GM21360 (cell line): Measurements from ENCODE around the gene SEZ6L.

Experiments
- ATAC-seq: cut with Tn5 transposase; IDR thresholded peaks from one replicate; pipeline ENCODE4 v1.9.1; 2021; ENCODE audit warnings: mild to moderate bottlenecking, moderate library complexity; ENCODE audit not compliant: unreplicated experiment

The SEZ6L gene

GRCh38 chr22:26292667-26292995 is 123.4 kb downstream of the SEZ6L start:
- ATAC-seq = no peak

GRCh38 chr22:26295563-26296126 is 126.4 kb downstream of the SEZ6L start:
- no peak for ATAC-seq

GRCh38 chr22:26298605-26299310 is 129.5 kb downstream of the SEZ6L start:
- no peak for ATAC-seq

- no peak for ATAC-seq
Observed at GRCh38 chr22:26302726-26303125, 133.5 kb downstream of the SEZ6L start.

GRCh38 chr22:26303475-26303874 is 134.2 kb downstream of the SEZ6L start:
- no peak for ATAC-seq

GRCh38 chr22:26304730-26305129 is 135.5 kb downstream of the SEZ6L start:
- ATAC-seq = no peak

GRCh38 chr22:26308467-26308866 is 139.2 kb downstream of the SEZ6L start:
- ATAC-seq = no peak

- ATAC-seq = no peak
Observed at GRCh38 chr22:26310616-26311015, 141.4 kb downstream of the SEZ6L start.

- ATAC-seq = no peak
Observed at GRCh38 chr22:26313291-26313690, 144.0 kb downstream of the SEZ6L start.

- ATAC-seq = no peak
Observed at GRCh38 chr22:26314171-26314570, 144.9 kb downstream of the SEZ6L start.

GRCh38 chr22:26314656-26315055 is 145.4 kb downstream of the SEZ6L start:
- no peak for ATAC-seq

GRCh38 chr22:26316732-26317285 is 147.5 kb downstream of the SEZ6L start:
- no peak for ATAC-seq

GRCh38 chr22:26318975-26319374 is 149.7 kb downstream of the SEZ6L start:
- no peak for ATAC-seq

- ATAC-seq = no peak
Observed at GRCh38 chr22:26320447-26320846, 151.2 kb downstream of the SEZ6L start.

GRCh38 chr22:26321469-26321913 is 152.2 kb downstream of the SEZ6L start:
- no peak for ATAC-seq

GRCh38 chr22:26322179-26322905 is 153.1 kb downstream of the SEZ6L start:
- ATAC-seq = no peak

GRCh38 chr22:26323013-26323412 is 153.8 kb downstream of the SEZ6L start:
- no peak for ATAC-seq

- ATAC-seq = no peak
Observed at GRCh38 chr22:26324150-26324549, 154.9 kb downstream of the SEZ6L start.

- ATAC-seq = no peak
Observed at GRCh38 chr22:26325641-26326040, 156.4 kb downstream of the SEZ6L start.

GRCh38 chr22:26326803-26327202 is 157.5 kb downstream of the SEZ6L start:
- no peak for ATAC-seq

GRCh38 chr22:26327306-26327705 is 158.0 kb downstream of the SEZ6L start:
- ATAC-seq = no peak

- ATAC-seq = no peak
Observed at GRCh38 chr22:26328221-26328620, 159.0 kb downstream of the SEZ6L start.
